ENCODE results near the gene ARSG. TPM values are rescaled to one million over a fixed set of nuclear protein-coding genes. Genes with fewer than 3 reads are reported as not detected.
"Not testable (repeated sequence)": the region's sequence is repeated elsewhere in the genome, so short reads cannot be mapped to it uniquely, and the experiment has no call there.

Gene ARSG
- total RNA-seq, 2 experiments from 2014 or later = 9.8 to 10.8 TPM

- intact Hi-C loops (cut with micrococcal nuclease) = loop anchor here (5.0 kb wide), 3 partner anchors 32 to 87 kb away; partner anchors contain the start of genes ARSG and SLC16A6
- H3K4me3 Mint-ChIP-seq = no peak overlapping the region
- H3K4me1 Mint-ChIP-seq (ENCODE audit: low read depth) = peaks cover 59% of the 10 kb centered on the region
- DNase-seq = peak; percentile 58
- H3K27ac Mint-ChIP-seq = peak overlapping the region; percentile 74
- peaks cover 7% of the 10 kb centered on the region for H3K36me3 Mint-ChIP-seq
- H3K9me3 Mint-ChIP-seq = no peaks in the 10 kb centered on the region
- ChIA-PET CTCF (interaction anchor here (0.6 to 2.3 kb wide), 2 partner anchors 55 to 112 kb away, joined by 5 to 15 read pairs; no protein-coding TSS in a partner anchor), POLR2A (interaction anchor here (0.6 to 1.2 kb wide), 3 partner anchors 56 to 114 kb away, joined by 3 read pairs; no protein-coding TSS in a partner anchor)
- no peaks in the 10 kb centered on the region for H3K27me3 Mint-ChIP-seq
These were observed 53.4 kb downstream of the ARSG start for GRCh38 chr17:68344701-68345136.

- Mint-ChIP-seq H3K27ac (peak overlapping the region; percentile 93), H3K36me3 (peaks cover 7% of the 10 kb centered on the region), H3K4me3 (peak overlapping the region; percentile 74), H3K4me1 (ENCODE audit: low read depth) (peaks cover 67% of the 10 kb centered on the region), H3K9me3 (no peaks in the 10 kb centered on the region), H3K27me3 (no peaks in the 10 kb centered on the region)
- intact Hi-C loops (cut with micrococcal nuclease) = loop anchor here (1.0 to 5.0 kb wide), 7 partner anchors 10 to 114 kb away; partner anchors contain the start of genes ARSG and SLC16A6
- POLR2A ChIA-PET = interaction anchor here (1.5 to 2.8 kb wide), 4 partner anchors 10 to 114 kb away, joined by 3 to 10 read pairs (median 6); no protein-coding TSS in a partner anchor
- CTCF ChIA-PET = interaction anchor here (0.6 to 1.3 kb wide), 5 partner anchors 49 to 142 kb away, joined by 3 to 5 read pairs (median 3); no protein-coding TSS in a partner anchor
- peak; percentile 89 for DNase-seq
These were observed 55.2 kb downstream of the ARSG start for GRCh38 chr17:68346448-68346847.

- no peak for DNase-seq
- H3K9me3 Mint-ChIP-seq = no peaks in the 10 kb centered on the region
- peaks cover 7% of the 10 kb centered on the region for H3K36me3 Mint-ChIP-seq
- POLR2A ChIA-PET = interaction anchor here (1.5 to 2.8 kb wide), 4 partner anchors 9 to 113 kb away, joined by 3 to 10 read pairs (median 6); no protein-coding TSS in a partner anchor
- intact Hi-C loops (cut with micrococcal nuclease) = loop anchor here (2.0 to 5.0 kb wide), 6 partner anchors 21 to 113 kb away; partner anchors contain the start of genes ARSG and SLC16A6
- H3K4me1 Mint-ChIP-seq (ENCODE audit: low read depth) = peaks cover 75% of the 10 kb centered on the region
- peak overlapping the region; percentile 93 for H3K27ac Mint-ChIP-seq
- CTCF ChIA-PET = interaction anchor here (1.0 to 1.2 kb wide), 3 partner anchors 51 to 143 kb away, joined by 3 to 5 read pairs (median 3); no protein-coding TSS in a partner anchor
- no peaks in the 10 kb centered on the region for H3K27me3 Mint-ChIP-seq
- H3K4me3 Mint-ChIP-seq = peak overlapping the region; percentile 74
These were observed 56.1 kb downstream of the ARSG start for GRCh38 chr17:68347380-68347779.

- peak; percentile 50 for DNase-seq
- no peak overlapping the region for H3K4me3 Mint-ChIP-seq
- H3K36me3 Mint-ChIP-seq = peaks cover 11% of the 10 kb centered on the region
- no peaks in the 10 kb centered on the region for H3K9me3 Mint-ChIP-seq
- peak overlapping the region; percentile 48 for H3K27ac Mint-ChIP-seq
- intact Hi-C loops (cut with micrococcal nuclease) = loop anchor here (2.0 to 5.0 kb wide), 5 partner anchors 37 to 142 kb away; partner anchors contain the start of genes ARSG and SLC16A6
- H3K4me1 Mint-ChIP-seq (ENCODE audit: low read depth) = peaks cover 83% of the 10 kb centered on the region
- no peaks in the 10 kb centered on the region for H3K27me3 Mint-ChIP-seq
- ChIA-PET POLR2A (interaction anchor here (1.7 kb wide), 1 partner anchor 58 kb away, joined by 6 read pairs; the partner anchor contains the start of genes ARSG and SLC16A6), CTCF (interaction anchor here (0.5 to 1.1 kb wide), 3 partner anchors 50 to 57 kb away, joined by 3 to 5 read pairs (median 4); partner anchors contain the start of gene ARSG)
These were observed 57.9 kb downstream of the ARSG start for GRCh38 chr17:68349157-68349556.

- H3K4me3 Mint-ChIP-seq = no peak overlapping the region
- H3K27ac Mint-ChIP-seq = no peak overlapping the region
- H3K36me3 Mint-ChIP-seq = peaks cover 11% of the 10 kb centered on the region
- H3K4me1 Mint-ChIP-seq (ENCODE audit: low read depth) = peaks cover 78% of the 10 kb centered on the region
- intact Hi-C loops (cut with micrococcal nuclease) = loop anchor here (1.0 kb wide), 1 partner anchor 109 kb away; no protein-coding TSS in a partner anchor
- ChIA-PET POLR2A (no interaction called here), CTCF (no interaction called here)
- H3K9me3 Mint-ChIP-seq = no peaks in the 10 kb centered on the region
- H3K27me3 Mint-ChIP-seq = no peaks in the 10 kb centered on the region
- no peak for DNase-seq
These were observed 60.1 kb downstream of the ARSG start for GRCh38 chr17:68351395-68351794.

- DNase-seq = no peak
- H3K27ac Mint-ChIP-seq = no peak overlapping the region
- intact Hi-C loops (cut with micrococcal nuclease) = no loop called here
- no peaks in the 10 kb centered on the region for H3K9me3 Mint-ChIP-seq
- ChIA-PET CTCF (no interaction called here), POLR2A (no interaction called here)
- H3K36me3 Mint-ChIP-seq = peaks cover 11% of the 10 kb centered on the region
- H3K27me3 Mint-ChIP-seq = no peaks in the 10 kb centered on the region
- H3K4me3 Mint-ChIP-seq = no peak overlapping the region
- peaks cover 78% of the 10 kb centered on the region for H3K4me1 Mint-ChIP-seq (ENCODE audit: low read depth)
These were observed 60.7 kb downstream of the ARSG start for GRCh38 chr17:68352041-68352440.

GRCh38 chr17:68352671-68353070 lies 61.4 kb downstream of the ARSG start:
- intact Hi-C loops (cut with micrococcal nuclease); H3K9me3 Mint-ChIP-seq; H3K4me3 Mint-ChIP-seq; H3K27ac Mint-ChIP-seq; DNase-seq; H3K27me3 Mint-ChIP-seq: not testable (repeated sequence)
- CTCF ChIA-PET = interaction anchor here (1.0 kb wide), 1 partner anchor 46 kb away, joined by 3 read pairs; no protein-coding TSS in a partner anchor
- POLR2A ChIA-PET = interaction anchor here (1.2 kb wide), 1 partner anchor 60 kb away, joined by 4 read pairs; no protein-coding TSS in a partner anchor
- peaks cover 78% of the 10 kb centered on the region for H3K4me1 Mint-ChIP-seq (ENCODE audit: low read depth)
- peaks cover 13% of the 10 kb centered on the region for H3K36me3 Mint-ChIP-seq

- DNase-seq = no peak
- CTCF ChIA-PET = interaction anchor here (0.5 to 1.0 kb wide), 2 partner anchors 45 to 84 kb away, joined by 3 read pairs; no protein-coding TSS in a partner anchor
- POLR2A ChIA-PET = interaction anchor here (1.2 kb wide), 1 partner anchor 61 kb away, joined by 4 read pairs; no protein-coding TSS in a partner anchor
- peaks cover 76% of the 10 kb centered on the region for H3K4me1 Mint-ChIP-seq (ENCODE audit: low read depth)
- peaks cover 10% of the 10 kb centered on the region for H3K36me3 Mint-ChIP-seq
- H3K27ac Mint-ChIP-seq = no peak overlapping the region
- no peaks in the 10 kb centered on the region for H3K9me3 Mint-ChIP-seq
- intact Hi-C loops (cut with micrococcal nuclease) = no loop called here
- no peaks in the 10 kb centered on the region for H3K27me3 Mint-ChIP-seq
- H3K4me3 Mint-ChIP-seq = no peak overlapping the region
These were observed 61.8 kb downstream of the ARSG start for GRCh38 chr17:68353111-68353521.

GRCh38 chr17:68354311-68354710 lies 63.0 kb downstream of the ARSG start:
- DNase-seq; H3K27ac Mint-ChIP-seq; intact Hi-C loops (cut with micrococcal nuclease); H3K4me3 Mint-ChIP-seq; H3K27me3 Mint-ChIP-seq; H3K36me3 Mint-ChIP-seq; H3K9me3 Mint-ChIP-seq: not testable (repeated sequence)
- POLR2A ChIA-PET = interaction anchor here (1.4 kb wide), 1 partner anchor 62 kb away, joined by 5 read pairs; no protein-coding TSS in a partner anchor
- CTCF ChIA-PET = interaction anchor here (1.4 kb wide), 1 partner anchor 45 kb away, joined by 7 read pairs; no protein-coding TSS in a partner anchor
- peaks cover 70% of the 10 kb centered on the region for H3K4me1 Mint-ChIP-seq (ENCODE audit: low read depth)

GRCh38 chr17:68355108-68355507 lies 63.8 kb downstream of the ARSG start:
- not testable (repeated sequence) for H3K9me3 Mint-ChIP-seq
- POLR2A ChIA-PET = interaction anchor here (1.4 kb wide), 1 partner anchor 63 kb away, joined by 5 read pairs; no protein-coding TSS in a partner anchor

GRCh38 chr17:68356520-68356919 lies 65.2 kb downstream of the ARSG start:
- POLR2A ChIA-PET = interaction anchor here (0.8 to 1.9 kb wide), 2 partner anchors 10 to 43 kb away, joined by 4 to 8 read pairs; no protein-coding TSS in a partner anchor
- Mint-ChIP-seq H3K4me3 (peak overlapping the region; percentile 40), H3K9me3 (no peaks in the 10 kb centered on the region), H3K4me1 (ENCODE audit: low read depth) (peaks cover 54% of the 10 kb centered on the region), H3K27me3 (no peaks in the 10 kb centered on the region), H3K27ac (peak overlapping the region; percentile 68), H3K36me3 (peaks cover 7% of the 10 kb centered on the region)
- intact Hi-C loops (cut with micrococcal nuclease) = loop anchor here (1.0 to 5.0 kb wide), 6 partner anchors 10 to 174 kb away; no protein-coding TSS in a partner anchor
- CTCF ChIA-PET = interaction anchor here (0.6 to 1.6 kb wide), 5 partner anchors 58 to 155 kb away, joined by 3 to 4 read pairs (median 3); no protein-coding TSS in a partner anchor
- peak; percentile 84 for DNase-seq

More at GRCh38 chr17:68355108-68355507, 63.8 kb downstream of the ARSG start:
- H3K36me3 Mint-ChIP-seq, DNase-seq, H3K27ac Mint-ChIP-seq, H3K4me3 Mint-ChIP-seq, H3K27me3 Mint-ChIP-seq: not testable (repeated sequence)
- intact Hi-C loops (cut with micrococcal nuclease) = loop anchor here (5.0 kb wide), 1 partner anchor 173 kb away; no protein-coding TSS in a partner anchor
- CTCF ChIA-PET = interaction anchor here (0.9 to 1.4 kb wide), 3 partner anchors 44 to 105 kb away, joined by 3 to 7 read pairs (median 3); no protein-coding TSS in a partner anchor
- H3K4me1 Mint-ChIP-seq (ENCODE audit: low read depth) = peaks cover 64% of the 10 kb centered on the region

All from activated CD4-positive, alpha-beta memory T cell treated with anti-CD3 and anti-CD28 coated beads for 36 hours (primary cell).